Skin of body (tissue), 2 donors: ENCODE data around the gene INMT. TPM values are rescaled to one million over a fixed set of nuclear protein-coding genes. Genes with fewer than 3 reads are reported as not detected.
A peak's percentile ranks its signal among the peaks of the same experiment; 100 is the strongest.

Source experiments
- DNase-seq: peaks from one replicate; lab custom pipeline; 2025; lab: John Stamatoyannopoulos, UW
- total RNA-seq: library from RNA; depleted of rRNA; stranded (reverse); fragments of >200 nt; gene quantifications from one replicate; pipeline ENCODE4 v1.2.3, GENCODE V29; 2014

Gene INMT
- total RNA-seq, 1 donor from 2014 or later = 5.9 TPM

GRCh38 chr7:30750683-30751650 is 968 bp upstream of the INMT start:
- peak; percentile 57 for DNase-seq

DNA sequence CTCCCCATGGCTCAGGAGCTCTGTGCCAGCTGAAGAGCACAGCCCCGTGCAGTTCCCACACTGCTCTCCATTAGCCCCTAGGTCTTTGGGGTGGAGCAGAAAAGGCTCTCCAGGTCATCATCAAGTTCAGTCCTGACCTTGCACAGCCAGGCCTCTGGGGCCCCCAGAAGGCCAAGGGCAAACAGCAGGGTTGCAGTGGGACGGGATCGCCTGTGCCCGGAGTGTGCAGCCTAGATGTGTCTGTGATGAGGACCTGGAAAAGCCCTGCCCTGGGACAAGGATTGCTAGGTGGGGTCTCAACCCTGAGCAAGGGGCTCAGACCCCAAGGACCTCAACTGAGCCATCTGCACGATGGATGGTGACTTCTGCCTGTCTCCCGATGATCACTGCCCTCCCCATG is 549 bp downstream of the INMT start:
- DNase-seq = no peak

GRCh38 chr7:30752979-30753378 is 1.0 kb downstream of the INMT start:
- peak; percentile 85 for DNase-seq

DNA sequence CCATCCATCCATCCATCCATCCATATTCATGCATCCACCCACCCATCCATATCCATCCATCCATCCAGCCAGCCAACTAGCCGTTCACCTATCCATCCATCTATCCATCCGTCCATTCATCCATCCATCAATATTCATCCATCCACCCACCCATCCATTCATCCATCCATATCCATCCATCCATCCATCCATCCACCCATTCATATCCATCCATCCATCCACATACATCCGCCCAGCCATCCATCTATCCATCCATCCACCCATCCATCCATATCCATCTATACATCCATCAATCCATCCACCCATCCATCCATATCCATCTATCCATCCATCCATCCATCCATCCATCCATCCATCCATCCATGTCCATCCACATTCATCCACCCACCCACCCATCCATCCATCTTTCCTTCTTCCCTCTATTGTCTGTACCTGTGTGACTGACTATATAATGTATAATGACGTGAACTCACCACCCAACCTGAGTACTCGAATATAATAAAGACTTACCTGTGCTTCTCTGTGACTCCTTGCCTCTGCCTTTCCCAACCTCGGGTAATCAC is 2.5 kb downstream of the INMT start:
- DNase-seq = no peak

GRCh38 chr7:30755384-30756154 is 3.6 kb downstream of the INMT start:
- DNase-seq = peak; percentile 29

GRCh38 chr7:30757342-30757692 is 5.4 kb downstream of the INMT start:
- no peak for DNase-seq

DNA sequence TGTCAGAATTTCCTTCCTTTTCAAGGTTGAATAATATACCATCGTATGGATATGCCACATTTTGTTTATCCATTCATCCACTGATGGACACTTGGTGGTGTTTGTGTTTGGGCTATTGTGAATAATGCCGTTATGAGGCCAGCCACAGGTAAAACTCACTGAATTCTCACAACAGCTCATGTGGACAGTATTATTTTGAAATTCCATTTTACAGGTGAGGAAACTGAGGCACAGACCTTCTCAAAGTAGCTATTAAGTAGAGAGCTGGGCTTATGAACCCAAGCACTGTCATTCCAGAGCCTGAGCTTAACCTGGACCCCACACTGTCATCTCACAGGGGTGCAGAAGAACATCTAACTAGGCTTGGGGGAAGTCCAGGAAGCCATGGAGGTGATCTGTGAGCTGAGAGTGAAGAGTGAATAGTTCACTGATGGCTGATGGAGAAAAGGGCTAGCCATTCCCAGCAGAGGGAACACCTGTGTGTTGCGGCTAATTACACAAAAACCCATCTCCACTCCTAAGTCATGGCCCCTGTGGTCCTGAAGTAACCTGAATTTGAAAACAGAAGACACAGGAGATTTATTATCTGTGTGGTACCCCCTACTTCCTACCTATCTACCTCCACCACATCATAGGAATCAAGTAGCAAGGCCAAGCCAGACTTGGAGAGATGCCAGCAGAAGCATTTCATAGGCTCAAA is 8.7 kb downstream of the INMT start:
- DNase-seq = no peak

DNA sequence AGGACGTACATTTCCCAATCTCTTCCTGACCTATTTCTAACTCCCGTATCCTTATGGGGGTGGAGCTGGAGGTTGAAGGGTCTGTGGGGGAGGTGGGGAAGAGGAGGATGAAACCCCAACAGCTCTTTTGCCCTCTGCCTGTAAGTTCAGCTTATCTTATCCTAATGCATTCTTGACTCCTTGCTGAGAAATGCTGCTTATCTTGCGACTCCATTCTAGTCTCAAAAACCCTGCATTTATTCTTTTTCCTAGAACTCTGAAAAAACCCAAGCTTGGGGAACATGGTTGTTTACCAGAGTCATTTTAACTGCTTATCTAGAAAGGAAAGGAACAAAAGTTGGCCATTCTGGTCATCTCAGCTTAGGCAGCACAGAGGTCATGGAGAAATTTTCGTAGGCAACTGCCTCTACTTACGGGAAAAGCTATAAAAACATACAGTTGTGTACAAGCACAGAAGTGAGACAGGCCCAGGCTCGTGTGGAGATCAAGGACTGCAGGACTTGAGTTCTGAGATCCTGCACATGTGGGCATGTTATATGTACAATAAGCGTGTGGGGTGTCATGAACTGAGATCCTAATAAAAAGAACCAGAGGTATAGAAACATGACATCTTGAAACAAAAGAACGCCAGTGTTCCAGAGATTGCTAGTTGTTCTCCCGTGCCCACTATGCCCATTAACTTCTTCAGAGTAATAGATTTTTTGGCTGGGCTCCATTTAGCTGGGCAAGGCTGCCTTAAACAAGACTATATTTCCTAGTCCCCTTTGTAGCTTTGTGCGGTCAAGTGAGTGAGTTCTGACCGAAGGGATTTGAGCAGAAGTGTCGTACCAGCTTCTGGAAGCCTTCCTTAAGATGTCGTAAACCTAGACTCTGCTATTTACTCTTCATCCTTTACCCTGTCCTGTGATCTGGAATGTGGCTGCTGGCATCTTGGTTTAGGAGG is 9.6 kb downstream of the INMT start:
- DNase-seq = no peak

- no peak for DNase-seq
Measured at GRCh38 chr7:30764030-30764975, 12.4 kb downstream of the INMT start.

DNA sequence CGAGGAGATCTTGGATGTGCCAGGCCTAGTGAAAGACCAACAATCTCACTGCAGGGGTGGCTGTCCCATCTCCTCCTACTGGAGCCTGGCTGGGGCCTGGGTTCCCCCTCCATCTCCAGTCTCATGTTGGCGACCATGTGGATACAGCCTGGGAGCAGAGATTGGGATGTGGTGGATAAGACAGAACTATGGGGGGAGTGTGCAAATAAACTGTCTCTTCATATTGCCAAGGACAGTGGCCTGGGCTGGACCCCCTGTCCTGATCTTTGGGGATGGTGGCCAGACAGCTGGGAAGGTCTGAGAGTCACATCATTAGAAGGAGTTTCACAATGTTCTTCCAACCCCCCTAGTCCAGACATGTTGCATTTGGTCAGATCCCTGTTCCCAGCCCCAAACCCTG is 13.5 kb downstream of the INMT start:
- no peak for DNase-seq

DNA sequence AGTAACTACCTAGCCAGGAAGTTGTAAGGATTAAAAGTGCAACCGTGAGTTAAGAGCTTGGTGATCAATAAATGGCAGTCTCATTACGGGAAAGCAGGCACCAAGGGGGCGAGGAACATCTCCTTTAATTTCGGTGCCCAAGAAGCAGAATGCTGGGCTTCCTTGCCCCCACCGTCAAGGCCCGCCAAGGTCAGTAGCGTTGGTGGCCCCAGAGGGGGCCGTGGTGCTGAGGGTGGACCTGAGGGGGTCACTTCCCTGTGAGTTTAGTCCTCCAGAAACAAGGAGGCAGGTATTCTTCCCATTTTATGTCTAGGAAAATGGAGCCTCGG is 18.9 kb downstream of the INMT start:
- no peak for DNase-seq

GRCh38 chr7:30771174-30771879 is 19.4 kb downstream of the INMT start, which contains the start of gene MINDY4:
TSS of gene MINDY4 (plus strand) at chr7:30771417. CDS start at chr7:30771494, 77 bp downstream.
- peak; percentile 63 for DNase-seq

DNA sequence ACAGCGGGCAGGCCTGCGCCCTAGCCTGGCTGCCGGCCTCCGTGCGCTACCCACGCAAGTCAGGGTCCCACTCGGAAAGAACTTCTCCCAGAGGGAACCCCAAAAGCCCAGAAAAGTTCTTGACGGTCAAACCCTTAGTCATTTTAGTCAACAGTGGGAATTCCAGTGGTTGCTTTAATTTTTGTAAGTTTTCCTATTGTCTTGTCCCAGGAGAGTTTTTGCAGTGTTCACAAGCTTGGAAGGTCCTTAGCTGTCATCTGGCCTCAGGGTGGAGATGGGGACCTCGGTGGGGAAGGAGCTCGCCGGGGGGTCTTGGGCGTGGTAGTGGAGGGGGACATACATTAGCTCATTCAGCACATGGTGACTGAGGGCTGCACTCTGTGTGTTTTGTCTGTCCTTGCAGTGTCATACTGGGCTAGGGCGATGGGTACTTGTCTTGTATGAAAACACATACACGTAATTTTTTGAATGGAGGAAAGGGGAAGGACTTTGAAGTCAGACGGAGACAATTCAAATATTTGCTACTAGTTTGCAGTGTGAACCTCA is 20.0 kb downstream of the INMT start:
- DNase-seq = peak; percentile 37

- DNase-seq = no peak
Measured at GRCh38 chr7:30772984-30773383, 21.0 kb downstream of the INMT start.

- no peak for DNase-seq
Measured at GRCh38 chr7:30775992-30776391, 24.1 kb downstream of the INMT start.

- DNase-seq = no peak
Measured at GRCh38 chr7:30776971-30777370, 25.0 kb downstream of the INMT start.

DNA sequence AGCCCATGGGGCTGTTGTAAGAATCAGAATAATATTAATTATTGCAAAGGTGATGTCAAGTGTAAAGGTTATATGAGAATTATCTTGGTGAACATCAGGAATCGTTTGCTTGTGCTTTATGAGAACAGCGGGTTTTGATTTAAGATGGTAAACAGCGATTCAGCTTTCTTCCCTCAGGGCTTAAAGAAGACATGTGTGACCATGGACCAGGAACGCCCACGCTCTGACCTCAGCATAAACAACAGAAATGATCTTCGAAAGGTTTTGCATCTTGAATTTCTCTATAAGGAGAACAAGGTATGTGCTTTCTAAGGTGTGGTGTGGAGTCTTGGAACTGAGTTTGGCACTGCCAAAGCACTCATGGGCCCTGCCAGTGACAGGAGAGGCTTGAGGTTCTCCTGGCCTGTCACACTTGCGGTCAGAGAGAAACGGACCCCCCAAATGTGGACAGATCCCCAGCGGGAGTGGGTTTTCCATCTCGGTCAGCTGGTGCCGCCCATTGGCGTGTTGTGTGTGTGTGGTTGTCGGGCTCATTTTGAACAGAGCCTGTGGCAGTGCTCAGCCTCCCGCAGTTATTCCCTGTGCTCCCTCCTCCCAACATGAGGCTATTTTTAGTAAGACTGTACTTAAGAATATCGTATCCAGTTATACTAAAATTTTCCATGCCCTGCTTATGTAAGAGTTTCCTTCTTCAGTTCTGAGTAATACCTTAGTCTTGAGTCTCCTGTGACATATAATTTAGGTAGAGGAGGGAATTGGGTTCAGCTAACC is 26.5 kb downstream of the INMT start:
- DNase-seq = no peak

GRCh38 chr7:30779574-30779973 is 27.6 kb downstream of the INMT start:
- no peak for DNase-seq
